Measurements from ENCODE around the gene CAPN5.

The CAPN5 gene

GRCh38 chr11:77067861-77068443 is 1.2 kb downstream of the CAPN5 start:
- DNase-seq, result peak; percentile 21

GRCh38 chr11:77068457-77069335 is 1.9 kb downstream of the CAPN5 start:
- DNase-seq, result peak; percentile 16

DNA sequence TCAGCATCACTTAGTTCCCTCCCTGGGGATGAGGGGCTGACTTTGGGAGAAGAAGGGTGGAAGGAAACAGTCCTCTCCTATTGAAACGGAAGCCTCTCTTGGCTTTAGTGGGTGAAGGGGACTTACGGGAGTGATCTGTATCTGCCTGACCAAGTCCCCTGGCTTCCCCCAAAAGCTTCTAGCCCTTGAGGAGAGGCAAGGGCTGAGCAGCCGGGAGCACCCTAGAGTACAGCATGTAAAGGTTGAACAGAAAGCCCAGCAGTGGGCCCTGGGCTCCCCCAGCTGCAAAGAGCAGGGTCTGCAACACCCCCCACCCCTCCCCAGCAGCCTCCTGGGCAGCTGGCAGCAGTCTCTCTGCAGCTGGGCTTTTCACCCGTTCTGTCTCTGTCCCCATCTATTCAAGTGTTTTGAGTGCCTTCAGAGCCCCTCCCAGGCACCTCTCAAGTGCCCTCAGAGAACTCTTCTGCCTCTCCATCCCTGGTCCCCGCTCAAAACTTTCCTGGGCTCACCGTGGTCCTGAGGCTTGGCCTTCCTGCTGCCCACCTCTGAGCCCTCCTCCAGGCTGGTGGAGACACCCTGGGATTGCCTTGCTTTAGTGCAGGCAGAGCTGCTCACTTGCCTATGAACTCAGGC is 2.7 kb downstream of the CAPN5 start:
- DNase-seq, result peak; percentile 15

- DNase-seq, result peak; percentile 11
Observed at GRCh38 chr11:77069969-77070582, 3.3 kb downstream of the CAPN5 start.

GRCh38 chr11:77071077-77071476 is 4.3 kb downstream of the CAPN5 start:
- peak; percentile 13 for DNase-seq

GRCh38 chr11:77071671-77072605 is 5.2 kb downstream of the CAPN5 start:
- DNase-seq, result peak; percentile 11

DNA sequence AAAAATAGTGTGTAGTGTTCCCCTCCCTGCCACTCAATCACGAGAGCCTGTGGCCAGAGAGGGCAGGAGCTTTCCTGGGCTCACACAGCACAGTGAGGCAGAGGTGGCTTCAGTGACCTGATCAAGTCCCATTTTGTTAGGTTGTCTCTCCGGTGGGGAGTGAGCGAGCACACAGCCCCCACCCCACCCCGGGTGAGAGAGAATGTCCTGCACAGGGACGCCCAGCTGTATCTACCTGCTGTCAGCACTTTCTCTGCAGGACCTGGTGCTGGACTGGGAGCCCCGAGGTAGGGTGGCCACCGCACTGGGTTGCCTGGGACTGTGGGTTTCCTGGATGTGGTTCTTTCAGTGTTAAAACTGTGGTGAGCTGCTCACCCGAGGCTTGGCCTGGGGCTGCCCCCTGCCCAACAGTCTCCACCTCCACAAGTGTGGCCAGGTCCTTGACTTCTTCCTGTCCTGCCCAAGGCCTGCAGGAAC is 6.1 kb downstream of the CAPN5 start:
- no peak for DNase-seq

GRCh38 chr11:77073328-77074001 is 6.7 kb downstream of the CAPN5 start:
- DNase-seq, result peak; percentile 93

- peak; percentile 12 for DNase-seq
Observed at GRCh38 chr11:77074205-77074604, 7.4 kb downstream of the CAPN5 start.

GRCh38 chr11:77074626-77075221 is 8.0 kb downstream of the CAPN5 start:
- DNase-seq, result peak; percentile 11

DNA sequence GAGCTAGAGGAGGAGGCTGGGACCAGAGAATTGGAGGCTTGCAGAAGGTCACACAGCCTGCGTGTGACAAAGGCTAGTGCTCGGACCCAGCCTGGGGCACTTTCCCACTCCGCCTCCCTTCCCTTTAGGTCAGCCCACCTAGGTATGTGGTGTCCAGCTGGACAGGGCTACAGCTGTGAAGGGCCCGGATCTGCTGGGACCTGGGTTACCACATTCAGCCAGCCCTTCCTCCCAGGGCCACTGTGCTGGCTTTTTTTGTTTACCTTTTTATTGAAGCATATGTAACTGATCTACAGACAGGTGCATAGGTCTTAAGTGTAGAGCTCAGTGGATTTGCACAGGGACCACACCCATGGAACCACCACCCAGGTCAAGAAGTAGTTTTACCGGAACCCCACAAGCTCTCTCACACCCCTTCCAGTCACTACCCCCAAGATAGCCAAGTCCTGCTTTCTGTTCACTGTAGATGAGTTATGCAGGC is 8.7 kb downstream of the CAPN5 start:
- peak; percentile 11 for DNase-seq

DNA sequence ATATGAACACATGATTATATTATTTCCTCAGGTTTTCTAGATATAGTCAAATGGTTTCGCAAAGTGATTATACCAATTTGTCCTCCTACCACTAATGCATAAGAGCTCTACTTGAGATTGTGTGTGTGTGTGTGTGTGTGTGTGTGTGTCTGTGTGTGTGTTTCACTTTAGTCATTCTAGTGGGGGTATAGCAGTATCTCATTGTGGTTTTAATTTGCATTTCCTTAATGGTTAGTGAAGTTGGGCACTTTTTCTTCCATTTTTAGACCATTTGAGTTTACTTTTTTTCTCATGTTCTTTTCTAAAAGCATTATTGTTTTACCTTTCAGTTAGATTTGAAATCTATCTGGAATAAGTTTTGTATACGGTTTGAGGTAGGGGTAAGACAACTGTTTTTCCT is 12.9 kb downstream of the CAPN5 start:
- no peak for DNase-seq

DNA sequence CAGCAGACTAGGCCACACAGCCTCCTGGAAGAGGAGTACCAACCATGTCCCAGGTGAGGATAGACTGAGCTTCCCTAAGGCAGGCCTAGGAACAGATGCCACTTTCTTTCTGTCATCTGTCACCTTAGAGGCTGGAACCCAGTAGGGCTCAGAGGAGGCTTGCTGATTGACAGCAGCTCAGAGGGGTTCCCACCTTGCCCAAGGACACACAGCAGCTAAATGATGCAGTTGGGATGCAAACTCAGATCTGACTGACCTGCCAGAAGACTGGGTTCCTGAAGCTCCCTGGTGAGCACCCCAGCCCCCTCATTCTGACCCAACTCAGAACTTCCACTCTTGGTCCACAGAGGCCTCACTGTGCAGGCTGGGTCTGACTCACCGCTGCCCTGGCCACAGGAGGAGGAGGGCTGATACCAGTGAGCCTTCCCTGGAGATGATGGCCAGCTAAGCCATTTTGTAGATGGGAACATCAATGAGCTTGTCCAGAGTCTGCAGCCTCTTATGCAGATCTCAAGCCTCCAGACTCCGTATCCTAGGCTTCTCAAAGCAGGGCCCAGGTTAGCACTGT is 14.0 kb downstream of the CAPN5 start:
- peak; percentile 6 for DNase-seq

DNA sequence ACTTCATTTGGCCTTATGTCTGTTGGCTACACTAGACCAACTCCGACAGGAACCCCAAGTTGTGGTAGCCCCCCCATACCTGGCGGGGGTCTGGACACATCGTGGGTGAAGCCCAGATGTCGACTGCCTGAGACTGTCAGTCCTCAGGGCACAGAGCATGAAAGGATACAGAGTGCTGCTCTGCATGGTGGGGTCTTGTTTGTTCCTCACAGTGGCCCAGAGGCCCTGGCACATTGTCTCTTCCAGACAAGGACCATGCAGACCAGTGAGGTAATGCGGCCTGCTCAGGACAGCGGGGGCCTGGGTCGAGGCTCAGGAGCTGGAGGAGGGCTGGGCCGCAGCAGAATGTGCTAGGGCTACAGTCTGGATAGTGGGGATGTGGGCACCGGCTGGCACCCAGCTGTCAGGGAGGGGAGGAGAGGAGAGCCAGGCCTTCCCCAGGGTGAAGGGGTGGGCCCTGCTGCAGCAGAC is 14.6 kb downstream of the CAPN5 start:
- DNase-seq, result peak; percentile 6

DNA sequence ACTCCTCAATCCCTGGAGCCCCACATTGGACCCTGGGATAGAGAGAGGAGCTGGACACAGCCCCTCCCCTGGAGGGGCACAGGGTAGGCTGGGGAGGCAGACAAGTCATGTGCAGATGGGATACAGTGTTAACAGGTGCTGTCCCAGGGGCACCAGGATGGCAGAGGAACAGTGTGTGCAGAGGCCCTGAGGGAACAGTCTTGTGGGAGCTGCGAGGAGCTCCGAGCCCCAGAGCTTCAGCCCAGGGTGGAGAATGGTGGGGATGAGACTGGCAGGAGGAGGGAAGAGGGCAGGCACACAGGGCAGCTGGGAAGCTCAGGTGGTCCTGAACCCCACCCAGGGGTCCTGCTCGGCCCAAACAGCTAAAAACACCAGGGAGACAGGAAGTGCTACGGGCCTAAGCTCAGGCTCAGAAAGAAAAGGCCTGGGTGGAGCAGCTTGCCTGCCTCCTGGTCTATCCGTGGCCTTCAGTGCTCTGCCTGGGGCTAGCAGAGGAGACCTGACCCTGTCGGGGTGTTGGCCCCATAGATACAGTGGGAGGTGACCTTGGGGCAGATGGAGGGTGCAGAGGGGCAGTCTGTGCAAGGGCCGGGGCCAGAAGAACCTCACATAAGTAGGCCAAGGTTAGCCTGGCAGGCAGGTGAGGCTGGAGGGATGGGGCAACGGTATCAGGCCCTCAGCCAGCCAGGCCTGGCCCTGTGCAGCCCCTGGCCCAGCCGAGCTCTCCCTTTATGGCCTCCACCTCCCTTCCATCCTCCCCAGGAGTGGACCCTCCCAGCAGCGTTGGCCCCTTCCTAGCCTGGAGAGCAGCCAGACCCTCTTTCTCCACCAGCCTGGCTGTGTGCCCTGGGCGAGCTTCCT is 15.4 kb downstream of the CAPN5 start:
- peak; percentile 10 for DNase-seq

- peak; percentile 63 for DNase-seq
Observed at GRCh38 chr11:77082838-77083565, 16.2 kb downstream of the CAPN5 start.

GRCh38 chr11:77083566-77084245 is 16.9 kb downstream of the CAPN5 start:
- DNase-seq, result peak; percentile 10

- DNase-seq, result peak; percentile 10
Observed at GRCh38 chr11:77084581-77085191, 17.9 kb downstream of the CAPN5 start.
